HT-29 (cell line): ENCODE measurements around the gene MPL. TPM values are rescaled to one million over a fixed set of nuclear protein-coding genes. Genes with fewer than 3 reads are reported as not detected.
"Not testable (repeated sequence)": the region's sequence is repeated elsewhere in the genome, so short reads cannot be mapped to it uniquely, and the experiment has no call there.

Source experiments
- DNase-seq: peaks from one replicate; pipeline ENCODE4 v3.0.0-alpha.2; 2015; ENCODE audit warnings: low spot score
- total RNA-seq: library from RNA; depleted of rRNA; stranded (reverse); fragments of >200 nt; shearing (Covaris generic); gene quantifications from 2 replicates; pipeline ENCODE4 v1.2.3, GENCODE V29; 2014

MPL gene
- total RNA-seq, 1 experiment from 2014 or later: 0.79 TPM

GRCh38 chr1:43352881-43353280 is 15.3 kb downstream of the MPL start:
- no peak for DNase-seq

GRCh38 chr1:43354471-43354870 is 16.9 kb downstream of the MPL start:
- DNase-seq: no peak

GRCh38 chr1:43354936-43355335 is 17.3 kb downstream of the MPL start:
- no peak for DNase-seq

DNA sequence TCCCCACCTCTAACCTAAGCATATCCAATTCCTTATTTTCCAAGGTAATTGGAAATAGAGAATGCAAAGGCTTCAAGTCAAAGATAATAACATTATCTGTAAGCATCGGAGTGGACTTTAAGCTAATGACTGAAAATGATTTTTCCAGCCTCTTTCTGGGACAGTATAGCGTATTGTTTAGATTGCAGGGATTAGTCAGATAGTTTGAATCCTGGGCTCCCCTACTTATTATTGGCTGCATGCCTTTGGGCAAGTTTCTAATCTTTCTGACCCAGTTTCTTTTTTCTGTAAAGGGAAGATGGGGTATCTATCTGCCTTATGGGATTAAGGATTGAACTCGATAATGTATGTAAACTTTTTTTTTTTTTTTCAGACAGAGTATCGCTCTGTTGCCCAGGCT is 19.6 kb downstream of the MPL start:
- no peak for DNase-seq

DNA sequence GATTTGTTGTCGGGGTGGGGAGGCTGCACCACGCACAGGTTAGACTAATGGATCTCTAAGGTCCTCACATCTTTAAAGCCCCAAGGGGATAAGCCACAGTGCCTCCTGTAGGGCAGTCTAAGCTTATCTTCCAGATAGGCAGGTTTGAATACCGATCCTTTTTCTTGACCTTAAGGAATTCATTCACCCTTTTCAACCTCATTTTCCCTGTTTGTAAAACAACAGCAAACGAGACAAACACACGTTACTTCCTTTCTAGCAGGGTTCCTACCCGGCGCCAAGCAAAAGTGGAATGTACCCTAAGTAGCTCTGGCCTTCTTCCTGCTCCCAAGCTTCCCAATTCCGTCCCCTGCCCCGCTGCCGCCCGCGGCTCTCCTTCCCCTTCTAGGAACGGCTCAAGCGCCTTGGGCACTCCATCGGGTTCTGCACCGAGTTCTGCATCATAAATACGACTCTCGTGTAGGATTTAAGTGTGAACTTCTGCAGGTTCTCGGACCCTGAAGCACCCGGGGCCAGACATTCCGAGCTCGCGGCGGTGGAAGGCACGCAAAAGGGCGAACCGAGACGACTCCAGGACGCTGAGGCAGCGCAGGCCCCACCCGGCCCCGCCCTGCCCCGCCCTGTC is 20.6 kb downstream of the MPL start:
- DNase-seq: peak; percentile 77

DNA sequence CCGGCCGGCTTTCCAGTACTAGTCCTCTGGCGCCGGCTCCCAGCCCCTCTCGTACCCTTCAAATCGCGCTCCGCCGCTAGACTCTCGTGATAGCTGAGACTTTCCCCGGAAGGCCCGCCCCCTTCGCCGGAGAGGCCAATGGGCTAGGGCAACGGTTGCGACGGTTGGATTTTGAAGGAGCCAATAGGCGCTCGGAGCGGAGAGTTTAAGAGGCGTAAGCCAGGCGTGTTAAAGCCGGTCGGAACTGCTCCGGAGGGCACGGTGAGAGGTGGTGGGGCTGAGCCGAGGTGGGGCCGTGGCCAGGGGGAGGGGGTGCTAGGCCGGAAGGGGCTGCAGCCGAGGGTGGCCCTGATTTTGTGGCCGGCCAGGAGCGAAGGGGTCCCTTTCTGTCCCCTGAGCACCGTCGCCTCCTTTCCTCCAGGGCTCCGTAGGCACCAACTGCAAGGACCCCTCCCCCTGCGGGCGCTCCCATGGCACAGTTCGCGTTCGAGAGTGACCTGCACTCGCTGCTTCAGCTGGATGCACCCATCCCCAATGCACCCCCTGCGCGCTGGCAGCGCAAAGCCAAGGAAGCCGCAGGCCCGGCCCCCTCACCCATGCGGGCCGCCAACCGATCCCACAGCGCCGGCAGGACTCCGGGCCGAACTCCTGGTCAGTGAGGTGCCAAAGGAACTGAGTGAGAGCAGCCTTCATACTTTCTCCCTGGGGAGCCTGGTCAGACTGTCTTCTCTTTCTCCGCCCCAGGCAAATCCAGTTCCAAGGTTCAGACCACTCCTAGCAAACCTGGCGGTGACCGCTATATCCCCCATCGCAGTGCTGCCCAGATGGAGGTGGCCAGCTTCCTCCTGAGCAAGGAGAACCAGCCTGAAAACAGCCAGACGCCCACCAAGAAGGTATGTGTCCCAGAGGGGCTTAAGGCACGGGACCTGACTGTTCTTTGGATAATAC is 21.4 kb downstream of the MPL start, which contains the start of gene CDC20:
TSS of gene CDC20 (plus strand) at position 236 of the 948 bp plus-strand sequence. CDS start at position 471, 235 bp downstream.
- DNase-seq: peak; percentile 99

DNA sequence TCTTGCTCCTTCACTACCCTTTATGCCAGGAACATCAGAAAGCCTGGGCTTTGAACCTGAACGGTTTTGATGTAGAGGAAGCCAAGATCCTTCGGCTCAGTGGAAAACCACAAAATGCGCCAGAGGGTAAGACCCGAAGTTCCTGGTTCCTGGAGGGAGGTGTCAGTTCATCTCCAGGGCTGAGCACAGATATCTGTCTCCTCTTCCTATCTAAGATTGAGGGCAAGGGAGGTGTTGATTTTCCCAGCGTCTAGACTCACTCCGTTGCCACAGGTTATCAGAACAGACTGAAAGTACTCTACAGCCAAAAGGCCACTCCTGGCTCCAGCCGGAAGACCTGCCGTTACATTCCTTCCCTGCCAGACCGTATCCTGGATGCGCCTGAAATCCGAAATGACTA is 22.1 kb downstream of the MPL start:
- DNase-seq: no peak

- DNase-seq: no peak
These were observed 23.0 kb downstream of the MPL start for GRCh38 chr1:43360616-43361015.

DNA sequence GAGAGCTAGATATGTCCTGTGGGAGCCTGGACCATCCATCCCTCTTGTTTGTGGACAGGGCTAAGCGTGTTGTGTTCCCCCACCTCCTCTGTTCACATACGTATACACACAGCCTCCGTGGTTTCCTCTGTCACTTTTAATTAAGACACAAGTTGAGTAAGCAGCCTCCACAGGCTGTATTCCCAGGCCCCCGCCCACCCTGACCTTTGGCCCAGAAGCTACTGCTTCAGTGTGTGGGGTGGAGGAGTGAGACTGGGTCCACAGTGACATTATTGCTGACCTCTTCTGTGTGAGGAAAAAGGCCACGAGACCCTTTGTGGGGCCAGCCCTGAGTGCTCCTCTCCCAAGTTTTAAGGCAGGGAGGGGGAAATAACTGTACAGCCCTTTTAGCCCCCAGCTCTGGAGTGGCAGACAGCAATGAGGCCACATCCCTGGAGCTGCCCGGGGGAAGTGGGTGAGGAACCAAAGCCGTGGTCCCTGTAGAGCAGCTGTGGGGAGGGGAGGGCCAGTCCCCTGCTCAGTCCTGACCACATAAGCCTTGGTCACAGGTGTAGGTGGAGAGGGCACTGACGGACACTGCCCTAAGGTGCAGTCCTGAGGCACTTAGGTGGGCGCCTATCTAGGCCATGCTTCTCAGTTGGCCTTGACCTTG is 25.8 kb downstream of the MPL start:
- DNase-seq: no peak

DNA sequence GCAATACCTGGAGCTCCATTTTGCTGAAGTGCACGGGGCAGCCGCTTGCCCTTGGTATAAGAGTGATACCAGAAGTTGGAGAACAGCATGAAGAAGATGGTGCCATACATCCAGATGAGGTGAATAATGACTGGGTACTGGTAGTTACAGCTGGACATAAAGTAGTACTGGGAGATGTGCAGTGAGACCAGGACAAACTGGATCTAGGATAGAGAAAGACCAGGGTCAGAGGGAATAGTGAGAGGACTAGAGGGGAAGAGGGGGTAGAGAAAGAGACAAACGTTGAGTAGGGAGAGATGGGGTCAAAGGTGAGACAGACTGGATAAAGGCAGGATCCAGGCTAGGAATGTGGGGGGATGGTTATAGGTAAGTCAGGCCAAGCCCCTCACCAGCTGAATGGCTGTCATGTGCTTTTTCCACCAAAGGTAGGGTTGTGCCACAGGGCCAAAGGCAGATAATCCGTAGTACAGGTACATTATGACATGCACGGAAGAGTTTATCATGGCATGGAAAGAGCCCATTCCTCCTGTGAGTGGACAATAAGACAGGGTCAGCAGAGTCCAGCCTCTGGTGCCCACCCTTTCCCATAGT is 26.4 kb downstream of the MPL start:
- DNase-seq: no peak

DNA sequence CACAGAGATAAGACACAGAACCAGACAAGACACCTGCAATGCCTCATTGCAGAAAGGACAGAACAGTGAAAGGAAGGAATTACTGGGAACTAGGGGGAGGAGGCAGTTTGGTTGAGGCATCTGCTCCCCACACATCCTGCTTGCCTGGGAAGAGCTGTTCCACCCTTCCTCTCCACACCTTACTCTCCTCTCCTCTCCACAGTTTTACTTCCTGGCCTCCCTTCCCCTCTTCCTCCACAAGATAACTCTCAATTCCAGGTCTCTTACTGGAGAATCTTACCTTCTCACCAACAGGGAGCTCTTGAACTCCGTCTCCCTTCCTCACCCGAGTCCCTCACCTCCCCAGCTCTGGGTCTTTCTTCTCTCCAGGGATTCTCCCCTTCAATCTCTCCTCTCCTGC is 28.1 kb downstream of the MPL start:
- no peak for DNase-seq

DNA sequence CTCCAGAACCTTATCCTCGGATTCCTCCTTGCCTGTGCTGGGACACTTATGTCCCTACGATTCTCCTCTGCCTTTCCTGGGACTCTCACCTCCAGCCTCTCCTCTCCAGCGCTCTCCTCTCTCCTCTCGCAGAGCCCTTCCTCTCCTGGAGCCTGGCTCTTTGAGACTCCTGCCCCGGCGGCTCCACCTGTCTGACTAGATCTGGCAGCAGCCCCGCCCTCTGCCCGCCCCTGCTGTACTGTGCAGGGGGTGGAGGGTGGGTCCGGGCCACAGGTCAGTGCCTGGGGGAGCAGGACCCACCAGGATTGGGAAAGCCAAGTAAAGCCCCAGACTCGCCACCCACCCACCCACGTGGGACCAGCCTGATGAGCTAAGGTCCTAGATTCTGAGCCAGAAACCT is 28.6 kb downstream of the MPL start:
- DNase-seq: peak; percentile 87

DNA sequence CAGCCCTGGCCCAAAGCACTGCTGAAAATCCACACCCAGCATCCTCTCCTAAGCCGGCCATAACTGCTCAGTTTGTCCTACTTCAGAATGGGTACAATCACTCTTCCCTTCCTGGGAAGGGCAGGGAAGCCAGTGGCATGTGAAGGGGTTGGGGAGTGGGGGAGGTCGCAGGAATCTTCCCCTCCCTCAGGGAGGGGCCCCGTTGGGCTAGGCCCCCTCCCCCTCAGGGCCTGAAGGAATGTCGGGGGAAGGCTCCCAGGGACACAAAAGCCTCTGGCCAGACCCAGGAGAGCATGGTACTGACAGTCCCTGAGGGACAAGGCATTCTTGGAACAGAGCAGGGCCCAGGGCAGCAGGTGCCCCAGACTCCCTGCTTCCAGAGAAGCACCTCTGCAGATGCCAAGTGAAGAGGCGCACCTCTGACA is 29.0 kb downstream of the MPL start:
- peak; percentile 59 for DNase-seq

DNA sequence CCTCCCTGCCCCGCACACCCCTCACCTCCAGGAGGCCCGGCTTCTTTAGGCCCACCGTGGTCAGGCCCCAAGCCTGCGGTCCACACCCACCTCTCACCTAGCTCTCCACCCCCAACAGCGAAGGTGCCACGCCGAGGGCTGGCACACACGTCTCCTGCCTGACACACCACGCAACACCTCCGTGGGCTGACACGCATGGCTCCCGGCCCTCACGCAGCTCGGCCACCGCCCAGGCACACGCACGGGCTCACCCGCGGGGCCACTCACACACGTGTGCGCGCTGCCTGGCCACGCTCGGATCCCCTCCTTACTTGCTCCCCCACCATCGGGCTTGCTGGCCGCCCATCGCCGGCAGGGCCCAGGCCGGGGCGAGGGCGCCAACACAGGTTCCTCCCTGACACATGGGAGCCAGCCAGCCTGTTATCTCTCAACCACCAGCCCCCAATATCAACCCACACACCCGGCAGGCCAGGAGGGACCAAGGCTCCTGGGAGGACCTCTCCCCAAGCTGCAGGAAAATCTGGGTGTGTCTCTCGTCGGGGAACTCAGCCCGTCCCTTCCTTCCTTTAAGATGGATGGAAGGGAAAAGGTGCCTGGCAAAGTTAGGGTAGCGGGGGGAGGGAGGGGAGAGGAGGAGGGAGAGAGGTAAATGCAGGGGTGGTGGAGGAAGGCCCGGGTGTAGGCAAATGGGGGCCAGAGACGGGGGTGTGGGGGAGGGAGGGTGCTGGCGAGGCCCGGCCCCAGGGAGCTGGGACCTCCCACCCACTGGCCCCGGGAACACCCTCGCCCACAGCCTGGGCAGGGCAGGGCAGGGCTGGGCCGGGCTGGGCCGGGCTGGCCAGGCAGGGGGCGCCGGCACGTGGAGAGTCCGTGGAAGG is 29.6 kb downstream of the MPL start:
- DNase-seq: no peak

DNA sequence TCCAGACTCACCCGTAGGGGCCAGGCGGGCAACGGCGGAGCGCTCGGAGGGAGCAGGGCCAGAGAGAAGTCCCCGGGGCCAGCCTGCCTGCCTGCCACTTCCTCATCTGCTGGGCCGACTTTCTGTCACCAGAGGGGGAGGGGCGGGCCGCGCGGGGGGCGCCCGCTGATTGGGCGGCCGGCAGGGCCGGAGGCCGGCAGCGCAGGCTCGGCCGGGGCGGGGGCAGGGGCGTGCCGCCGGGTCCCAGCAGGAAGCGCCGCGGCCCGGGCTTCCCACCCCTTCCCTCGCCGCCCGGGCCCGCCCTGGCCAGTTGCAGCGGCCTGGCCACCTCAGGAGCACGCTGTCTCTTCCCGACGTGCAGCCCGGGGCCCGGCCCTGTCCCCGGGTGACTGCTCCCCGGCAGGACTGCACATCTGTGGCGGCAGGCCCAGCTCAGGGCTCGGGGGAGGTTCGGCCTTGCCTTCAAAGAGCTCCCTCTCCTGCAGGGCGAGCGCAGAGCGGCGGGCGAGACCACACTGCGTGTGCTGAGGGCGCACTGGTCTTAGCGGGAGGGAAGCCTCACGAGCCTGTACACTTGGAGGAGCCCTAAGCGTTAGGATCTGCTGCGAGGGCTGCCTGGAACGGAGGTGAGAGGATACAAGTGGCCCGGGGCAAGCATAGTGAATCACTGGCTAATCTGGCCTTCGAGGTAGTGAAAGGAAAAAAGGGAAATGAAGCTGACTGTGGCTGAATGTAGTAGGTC is 30.5 kb downstream of the MPL start, which contains the start of gene ELOVL1:
TSS of gene ELOVL1 (minus strand) at position 108 of the 742 bp plus-strand sequence. CDS start 2,402 bp downstream, outside the sequence.
- DNase-seq: peak; percentile 91

GRCh38 chr1:43368646-43369020 is 31.0 kb downstream of the MPL start:
- no peak for DNase-seq

- not testable (repeated sequence) for DNase-seq
These were observed 32.2 kb downstream of the MPL start for GRCh38 chr1:43369779-43370178.

DNA sequence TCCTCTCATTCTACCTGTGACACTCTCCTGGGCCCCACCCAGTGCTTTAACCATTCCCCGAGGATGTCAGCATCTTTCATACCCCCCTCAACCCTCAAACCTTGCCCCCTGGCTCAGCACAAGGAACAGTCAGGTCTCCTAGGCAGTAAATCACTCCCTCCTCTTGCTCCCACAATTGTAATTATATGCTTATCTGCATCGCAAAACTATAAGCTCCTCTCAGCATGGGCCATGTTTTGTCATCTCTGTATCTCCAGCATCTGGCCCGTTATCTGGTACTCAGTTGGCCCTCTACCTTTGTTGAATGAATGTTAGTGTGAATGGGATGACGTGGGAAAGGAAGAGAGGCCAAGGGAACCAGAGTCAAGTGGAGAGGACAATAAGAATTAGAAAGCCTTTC is 32.9 kb downstream of the MPL start:
- DNase-seq: no peak

GRCh38 chr1:43372172-43372571 is 34.6 kb downstream of the MPL start:
- DNase-seq: no peak
